ENCODE data around the gene KIF21B. TPM values are rescaled to one million over a fixed set of nuclear protein-coding genes. Genes with fewer than 3 reads are reported as not detected.

The KIF21B gene
- total and polyA plus RNA-seq, 2 of the 8 experiments (the other 6 are each of a cell fraction or from before 2014, with no cell fraction given) = 10.8 to 26.5 TPM

GRCh38 chr1:201060586-201060985 lies 37.1 kb upstream of the KIF21B start:
- H3K23ac ChIP-seq (ENCODE audit: insufficient read length) = no peak overlapping the region
- H2AFZ ChIP-seq (ENCODE audit: low read length) = no peak overlapping the region
- peaks cover 0 to 18% (median 10%) of the 10 kb centered on the region in 4 experiments; a peak in 6 of 7 replicates for H3K4me1 ChIP-seq (replicated peaks in 1 of 4; ENCODE audit: control insufficient read depth in 3 of 4, insufficient read depth in 4 of 4, low read length in 3 of 4)
- peak overlapping the region; percentile 39; the same call in 1 of the 2 replicates for H2BK12ac ChIP-seq (ENCODE audit: low read depth, low read length)
- H3K4ac ChIP-seq (replicated peaks; ENCODE audit: insufficient read length, low read depth, low read length) = no peak overlapping the region
- H3K79me2 ChIP-seq (ENCODE audit: control insufficient read depth in 1 of 2, insufficient read depth in 2 of 2, low read length in 2 of 2) = no peaks in the 10 kb centered on the region
- DNase-seq (ENCODE audit: low read depth in 1 of 2, low spot score in 2 of 2) = no peak
- H2BK20ac ChIP-seq (ENCODE audit: low read length) = no peak overlapping the region
- H4K20me1 ChIP-seq (replicated peaks in 1 of 2; ENCODE audit: control insufficient read depth in 1 of 2, insufficient read depth in 2 of 2, low read length in 2 of 2) = no peaks in the 10 kb centered on the region
- no peak overlapping the region for H3K56ac ChIP-seq (replicated peaks; ENCODE audit: insufficient read length, low read depth, low read length)
- H3K23me2 ChIP-seq (ENCODE audit: low read depth, low read length) = no peaks in the 10 kb centered on the region
- H2BK15ac ChIP-seq (ENCODE audit: low read length) = no peak overlapping the region
- 89% methylated on average over 4 of the region's 4 CpGs; no CpG with 5 or more reads in 1 of the 2 experiments for WGBS, 2 experiments (ENCODE audit: extremely low coverage in 1 of 2, insufficient coverage in 1 of 2, insufficient read length in 1 of 2, insufficient replicate concordance in 2 of 2, low coverage in 1 of 2, low lambda C conversion rate in 2 of 2, missing lambda C conversion rate in 1 of 2)
- no peak overlapping the region for H3K18ac ChIP-seq (ENCODE audit: extremely low read depth, low read length)
- H3K14ac ChIP-seq (ENCODE audit: insufficient read length) = no peak overlapping the region
- H3K9me3 ChIP-seq (ENCODE audit: insufficient read depth in 2 of 2, low read depth in 1 of 2, low read length in 1 of 2) = no peaks in the 10 kb centered on the region
- H3K79me1 ChIP-seq (ENCODE audit: low read depth, low read length) = no peaks in the 10 kb centered on the region
- ChIA-PET POLR2A (ENCODE audit: partially characterized antibody) (no interaction called here), CTCF (ENCODE audit: partially characterized antibody) (no interaction called here)
- H3K27ac ChIP-seq (ENCODE audit: low read depth, low read length) = no peak overlapping the region
- no peak overlapping the region for H2BK5ac ChIP-seq (ENCODE audit: low read depth, low read length)
- no peak overlapping the region for H4K8ac ChIP-seq (ENCODE audit: extremely low read depth, insufficient read depth, low read length)
- H3K36me3 ChIP-seq (ENCODE audit: control insufficient read depth in 2 of 4, insufficient read depth in 4 of 4, low read length in 3 of 4) = no peaks in the 10 kb centered on the region
- no peak for FAIRE-seq
- H3K27me3 ChIP-seq (replicated peaks in 1 of 4; ENCODE audit: control insufficient read depth in 3 of 4, extremely low read depth in 1 of 4, insufficient read depth in 3 of 4, low read length in 3 of 4) = no peaks in the 10 kb centered on the region
- no peak overlapping the region for H4K5ac ChIP-seq (ENCODE audit: insufficient read length, low read depth, low read length)
- no peak overlapping the region for H4K91ac ChIP-seq (replicated peaks; ENCODE audit: insufficient read length, low read length)
- H3K9ac ChIP-seq (replicated peaks in 1 of 4; ENCODE audit: extremely low read depth in 1 of 4, low read depth in 3 of 4, low read length in 3 of 4) = no peak overlapping the region
- no peak overlapping the region for H2AK5ac ChIP-seq (ENCODE audit: low read depth, low read length)
- H3K4me3 ChIP-seq (ENCODE audit: extremely low read depth in 1 of 4, insufficient read depth in 2 of 4, low read depth in 3 of 4, low read length in 4 of 4) = no peak overlapping the region
- H2BK120ac ChIP-seq (replicated peaks; ENCODE audit: low read depth, low read length) = no peak overlapping the region
- no peak overlapping the region for H3K4me2 ChIP-seq (ENCODE audit: insufficient read depth in 1 of 2, low read depth in 2 of 2, low read length in 2 of 2)
- TF ChIP-seq MAFK (IDR thresholded peaks at IDR 0.05; ENCODE audit: low read depth, low read length) (no peak), CTBP2 (IDR thresholded peaks at IDR 0.05; ENCODE audit: borderline replicate concordance, insufficient read depth, insufficient read length, low read length) (no peak), ATF3 (IDR thresholded peaks at IDR 0.05; ENCODE audit: insufficient read depth, low read depth, low read length) (no peak), TCF12 (IDR thresholded peaks at IDR 0.05; ENCODE audit: low read depth, low read length) (no peak), SIX5 (IDR thresholded peaks at IDR 0.05; ENCODE audit: low read depth, low read length) (no peak), SUZ12 (IDR thresholded peaks at IDR 0.05; ENCODE audit: low read length) (no peak)
